NCI-H510A treated with DMSO at 0.1 percent for 48 hours (cell line): ENCODE results near the gene NOL11.
"Not testable (repeated sequence)": the region's sequence is repeated elsewhere in the genome, so short reads cannot be mapped to it uniquely, and the experiment has no call there.

Experiments used
- DNase-seq: peaks from one replicate; lab custom pipeline; 2025; lab: John Stamatoyannopoulos, UW

NOL11 gene

GRCh38 chr17:67754001-67754400 is 36.3 kb downstream of the NOL11 start:
- DNase-seq, result no peak

DNA sequence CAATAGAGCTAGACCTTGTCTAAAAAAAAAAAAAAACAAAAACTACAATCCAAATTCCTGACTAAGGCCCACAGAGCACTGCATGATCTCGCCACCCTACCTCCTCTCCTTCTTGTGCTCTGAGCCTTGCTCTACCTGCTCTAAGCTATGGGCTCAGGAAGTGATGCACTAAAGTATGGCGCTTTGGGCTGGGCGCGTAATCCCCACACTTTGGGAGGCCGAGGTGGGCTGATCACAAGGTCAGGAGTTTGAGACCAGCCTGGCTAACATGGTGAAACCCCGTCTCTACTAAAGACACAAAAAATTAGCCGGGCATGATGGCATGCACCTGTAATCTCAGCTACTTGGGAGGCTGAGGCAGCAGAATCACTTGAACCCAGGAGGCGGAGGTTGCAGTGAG is 37.0 kb downstream of the NOL11 start:
- not testable (repeated sequence) for DNase-seq

DNA sequence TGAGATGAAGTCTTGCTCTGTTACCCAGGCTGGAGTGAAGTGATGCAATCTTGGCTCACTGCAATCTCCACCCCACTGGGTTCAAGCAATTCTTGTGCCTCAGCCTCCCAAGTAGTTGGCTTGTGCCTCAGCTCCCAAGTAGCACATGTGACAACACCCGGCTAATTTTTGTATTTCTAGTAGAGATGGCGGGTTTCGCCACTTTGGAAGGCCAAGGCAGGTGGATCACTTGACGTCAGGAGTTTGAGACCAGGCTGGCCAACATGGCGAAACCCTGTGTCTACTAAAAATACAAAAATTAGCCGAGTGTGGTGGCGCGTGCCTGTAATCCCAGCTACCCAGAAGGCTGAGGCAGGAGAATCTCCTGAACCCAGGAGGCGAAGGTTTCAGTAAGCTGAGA is 39.0 kb downstream of the NOL11 start:
- not testable (repeated sequence) for DNase-seq

GRCh38 chr17:67759355-67760171 is 41.8 kb downstream of the NOL11 start:
- DNase-seq, result no peak

DNA sequence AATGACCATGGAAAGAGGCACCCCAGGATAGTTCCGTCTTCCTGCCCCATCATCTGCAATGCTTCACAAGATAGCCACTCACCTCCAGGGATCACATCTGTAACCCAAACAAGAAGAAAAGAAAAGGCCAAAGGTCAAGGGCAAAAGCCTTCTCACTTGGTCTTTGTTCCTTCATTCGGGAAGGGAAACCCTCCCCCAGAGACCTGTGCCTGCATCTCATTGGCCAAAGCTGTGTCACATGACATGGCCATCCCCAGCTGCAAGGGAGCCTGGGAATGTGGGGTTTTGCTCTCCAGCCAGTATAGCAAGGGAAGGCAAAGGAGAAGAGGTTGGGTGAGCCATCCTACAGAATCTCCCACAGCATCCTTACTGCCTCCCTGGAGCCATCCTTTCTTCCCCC is 47.9 kb downstream of the NOL11 start:
- no peak for DNase-seq

- DNase-seq, result no peak
Measured at GRCh38 chr17:67769231-67769630, 51.5 kb downstream of the NOL11 start.

DNA sequence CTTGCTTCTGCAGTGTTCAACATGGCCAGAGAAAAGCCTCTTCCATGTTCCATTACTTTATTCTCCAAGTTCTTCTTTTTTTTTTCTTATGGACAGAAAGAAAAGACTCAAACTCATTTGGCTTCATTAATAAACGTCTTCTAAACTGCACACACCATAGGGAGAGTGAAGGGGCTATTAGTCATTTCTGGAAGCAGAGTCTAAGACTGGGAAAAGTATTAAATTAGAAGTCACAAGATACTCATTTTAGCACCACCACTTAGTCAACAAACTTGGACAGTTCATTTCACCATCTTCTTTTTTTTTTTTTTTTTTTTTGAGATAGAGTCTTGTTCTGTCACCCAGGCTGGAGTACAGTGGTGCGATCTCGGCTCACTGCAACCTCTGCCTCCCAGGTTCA is 52.8 kb downstream of the NOL11 start:
- DNase-seq, result no peak

GRCh38 chr17:67772679-67773078 is 54.9 kb downstream of the NOL11 start:
- no peak for DNase-seq

DNA sequence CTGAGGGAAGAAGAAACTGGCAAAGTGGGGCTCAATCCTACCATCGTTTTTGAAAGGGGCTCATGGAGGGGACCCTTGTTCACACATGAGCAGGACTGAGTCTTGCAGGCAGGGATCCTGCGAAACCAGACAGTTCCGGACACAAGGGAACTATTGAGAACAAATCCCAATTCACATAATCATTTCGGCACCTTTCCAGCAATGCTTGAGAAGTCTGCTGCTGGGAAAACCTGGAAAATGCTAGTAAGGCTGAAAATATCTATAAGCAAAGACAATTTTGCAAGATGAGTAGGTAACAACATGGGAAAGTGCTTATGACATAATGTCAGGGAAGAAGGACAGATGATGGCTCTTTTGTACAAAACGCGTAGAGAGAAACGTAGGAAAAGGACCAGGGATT is 55.5 kb downstream of the NOL11 start:
- DNase-seq, result no peak

- no peak for DNase-seq
Measured at GRCh38 chr17:67779098-67779672, 61.4 kb downstream of the NOL11 start.

DNA sequence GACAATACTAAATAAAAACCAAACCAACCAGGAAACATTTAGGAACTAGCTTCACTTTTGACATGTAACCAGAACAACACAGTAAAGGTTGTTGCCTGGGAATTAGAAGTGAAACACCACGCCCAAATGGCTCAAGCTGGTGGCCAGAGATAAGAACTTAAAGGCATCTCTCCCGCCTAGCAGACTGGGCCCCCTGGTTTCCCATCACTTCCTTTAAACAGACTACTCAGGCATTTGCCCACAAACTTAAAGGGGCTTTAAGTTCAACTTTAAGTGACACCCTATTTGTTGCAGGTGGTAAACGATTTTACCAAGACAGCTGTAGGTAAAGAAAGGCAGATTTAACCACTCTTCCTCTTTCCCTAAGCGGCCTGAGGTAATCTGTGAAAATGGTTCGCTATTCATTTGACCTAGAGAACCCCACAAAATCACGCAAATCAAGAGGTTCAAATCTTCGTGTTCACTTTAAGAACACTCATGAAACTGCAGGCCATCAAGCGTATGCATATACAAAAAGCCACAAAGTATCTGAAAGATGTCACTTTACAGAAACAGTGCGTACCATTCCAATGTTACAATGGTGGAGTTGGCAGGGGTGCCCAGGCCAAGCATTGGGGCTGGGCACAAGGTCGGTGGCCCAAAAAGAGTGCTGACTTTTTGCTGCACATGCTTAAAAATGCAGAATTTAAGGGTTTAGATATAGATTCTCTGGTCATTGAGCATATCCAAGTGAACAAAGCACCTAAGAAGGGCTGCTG is 66.8 kb downstream of the NOL11 start:
- DNase-seq, result no peak

DNA sequence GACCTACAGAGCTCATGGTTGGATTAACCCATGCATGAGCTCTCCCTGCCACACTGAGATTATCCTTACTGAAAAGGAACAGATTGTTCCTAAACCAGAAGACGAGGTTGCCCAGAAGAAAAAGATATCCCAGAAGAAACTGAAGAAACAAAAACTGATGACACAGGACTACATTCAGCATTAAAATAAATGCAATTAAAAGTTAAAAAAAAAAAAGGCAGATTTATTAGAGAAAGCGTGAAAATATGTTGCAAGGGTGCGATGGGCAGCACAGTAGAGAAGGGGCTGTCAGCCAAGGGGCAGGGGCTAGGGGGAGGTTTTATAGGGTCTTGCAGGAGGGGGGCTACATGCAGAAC is 67.4 kb downstream of the NOL11 start:
- no peak for DNase-seq

- DNase-seq, result no peak
Measured at GRCh38 chr17:67785504-67785903, 67.8 kb downstream of the NOL11 start.
